GM23338 (cell line): Measurements from ENCODE around the gene BRD9. TPM values are rescaled to one million over a fixed set of nuclear protein-coding genes. Genes with fewer than 3 reads are reported as not detected.

Experiments
- ATAC-seq: fragments of 200-7000 bp; cut with Tn5 transposase; 3 replicates; pipeline ENCODE4 v1.9.1; 2020
- DNase-seq: peaks from one replicate; pipeline ENCODE4 v3.0.0-alpha.2; 2015; ENCODE audit warnings: low spot score
- H2AFZ ChIP-seq: fragments of 200-600 bp; sonication (generic); 2 replicates; pipeline ENCODE4 v1.8.0; 2016; ENCODE audit warnings: antibody characterized with exemption, mild to moderate bottlenecking, moderate library complexity
- H3F3A ChIP-seq: fragments of 200-600 bp; sonication (generic); replicated peaks from 2 replicates; pipeline ENCODE4 v1.8.0; 2017; ENCODE audit warnings: antibody characterized with exemption, mixed run types, low read depth
- H3K27ac ChIP-seq: fragments of 200-600 bp; sonication (generic); 2 replicates; pipeline ENCODE4 v1.6.1; 2016; ENCODE audit warnings: low read depth
- H3K27me3 ChIP-seq: fragments of 200-600 bp; sonication (generic); 2 replicates; pipeline ENCODE4 v1.8.0; 2016; ENCODE audit warnings: mild to moderate bottlenecking, mixed run types, moderate library complexity; ENCODE audit not compliant: insufficient read depth
- H3K36me3 ChIP-seq: fragments of 200-600 bp; sonication (generic); 2 replicates; pipeline ENCODE4 v1.8.0; 2016; ENCODE audit warnings: mild to moderate bottlenecking; ENCODE audit not compliant: insufficient read depth
- H3K4me1 ChIP-seq: fragments of 200-600 bp; sonication (generic); 2 replicates; pipeline ENCODE4 v1.8.0; 2016; ENCODE audit warnings: mild to moderate bottlenecking, moderate library complexity; ENCODE audit not compliant: insufficient read depth
- H3K4me2 ChIP-seq: fragments of 200-600 bp; sonication (generic); 2 replicates; pipeline ENCODE4 v1.7.1; 2017; ENCODE audit warnings: mixed run types
- H3K4me3 ChIP-seq: fragments of 200-600 bp; sonication (generic); 2 replicates; pipeline ENCODE4 v1.6.1; 2016; ENCODE audit warnings: mixed run types
- H3K79me2 ChIP-seq: fragments of 200-600 bp; sonication (generic); replicated peaks from 2 replicates; pipeline ENCODE4 v1.8.0; 2017; ENCODE audit warnings: mild to moderate bottlenecking; ENCODE audit not compliant: insufficient read depth
- H3K9me2 ChIP-seq: fragments of 200-600 bp; sonication (generic); 2 replicates; pipeline ENCODE4 v1.8.0; 2017; ENCODE audit not compliant: insufficient read depth
- H4K20me1 ChIP-seq: fragments of 200-600 bp; sonication (generic); replicated peaks from 2 replicates; pipeline ENCODE4 v1.8.0; 2017; ENCODE audit warnings: mild to moderate bottlenecking; ENCODE audit not compliant: insufficient read depth
- H3K27ac Mint-ChIP-seq: 2 replicates; pipeline ENCODE4 v1.8.0; 2020; ENCODE audit warnings: inconsistent platforms, mild to moderate bottlenecking, moderate library complexity, mixed read lengths
- H3K27me3 Mint-ChIP-seq: 3 replicates; pipeline ENCODE4 v1.8.0; 2022; ENCODE audit warnings: low read depth, mild to moderate bottlenecking, moderate library complexity, mixed read lengths, inconsistent platforms; ENCODE audit not compliant: insufficient read depth, poor library complexity
- H3K36me3 Mint-ChIP-seq: 3 replicates; pipeline ENCODE4 v1.8.0; 2021; ENCODE audit warnings: low read depth, mild to moderate bottlenecking, inconsistent platforms, moderate library complexity, mixed read lengths
- H3K4me1 Mint-ChIP-seq: 3 replicates; pipeline ENCODE4 v1.8.0; 2020; ENCODE audit warnings: mild to moderate bottlenecking, inconsistent platforms, mixed read lengths
- H3K4me3 Mint-ChIP-seq: 3 replicates; pipeline ENCODE4 v1.8.0; 2021; ENCODE audit warnings: moderate library complexity, mild to moderate bottlenecking, inconsistent platforms, mixed read lengths
- H3K9me3 Mint-ChIP-seq: 3 replicates; pipeline ENCODE4 v1.8.0; 2020; ENCODE audit warnings: moderate library complexity, mild to moderate bottlenecking, inconsistent platforms, mixed read lengths
- CREB1 ChIP-seq: fragments of 250-450 bp; sonication (Bioruptor Pico); IDR thresholded peaks from 2 replicates; pipeline ENCODE4 v1.5.0; 2020; ENCODE audit warnings: low read depth, mild to moderate bottlenecking, moderate library complexity
- CTCF ChIP-seq, 2 experiments: fragments of 200-600 bp in 1 of 2; sonication (generic) in 1 of 2; conservative IDR thresholded peaks; 2 replicates each; pipeline versions ENCODE4 v1.5.1 to v1.6.1; 2016 to 2017; ENCODE audit warnings: antibody characterized with exemption in 2 of 2, low read depth in 2 of 2, mild to moderate bottlenecking in 2 of 2, moderate library complexity in 1 of 2
- ETS1 ChIP-seq: IDR thresholded peaks from 2 replicates; pipeline ENCODE4 v1.6.1; 2016; ENCODE audit warnings: antibody characterized with exemption
- EZH2 ChIP-seq: fragments of 200-600 bp; sonication (generic); IDR thresholded peaks from one replicate; pipeline ENCODE4 v1.8.0; 2017; ENCODE audit warnings: antibody characterized with exemption, mild to moderate bottlenecking, low read depth; ENCODE audit not compliant: unreplicated experiment
- EZH2phosphoT487 ChIP-seq: fragments of 200-600 bp; sonication (generic); IDR thresholded peaks from one replicate; pipeline ENCODE4 v1.8.1; 2018; ENCODE audit warnings: antibody characterized with exemption; ENCODE audit not compliant: unreplicated experiment
- JUNB ChIP-seq: IDR thresholded peaks from one replicate; pipeline ENCODE4 v1.6.1; 2016; ENCODE audit warnings: antibody characterized with exemption; ENCODE audit not compliant: unreplicated experiment
- NANOG ChIP-seq: IDR thresholded peaks from 2 replicates; pipeline ENCODE4 v1.6.1; 2016; ENCODE audit warnings: antibody characterized with exemption, borderline replicate concordance
- POLR2AphosphoS5 ChIP-seq: IDR thresholded peaks from 2 replicates; pipeline ENCODE4 v1.6.1; 2016; ENCODE audit warnings: antibody characterized with exemption, low read depth
- REST ChIP-seq: IDR thresholded peaks from one replicate; pipeline ENCODE4 v1.6.1; 2018; ENCODE audit warnings: antibody characterized with exemption; ENCODE audit not compliant: unreplicated experiment
- STAT1 ChIP-seq: IDR thresholded peaks from one replicate; pipeline ENCODE4 v1.6.1; 2016; ENCODE audit warnings: antibody characterized with exemption; ENCODE audit not compliant: unreplicated experiment
- ZNF114 ChIP-seq: fragments of 250-450 bp; sonication (Bioruptor Pico); IDR thresholded peaks from 2 replicates; pipeline ENCODE4 v1.5.0; 2020; ENCODE audit warnings: mild to moderate bottlenecking, moderate library complexity
- ZNF331 ChIP-seq: fragments of 250-450 bp; sonication (Bioruptor Pico); IDR thresholded peaks from 2 replicates; pipeline ENCODE4 v1.5.0; 2020; ENCODE audit warnings: low read depth, mild to moderate bottlenecking, moderate library complexity
- ZNF462 ChIP-seq: fragments of 250-450 bp; sonication (Bioruptor Pico); IDR thresholded peaks from 2 replicates; pipeline ENCODE4 v1.5.0; 2020; ENCODE audit warnings: mild to moderate bottlenecking, moderate library complexity
- long read RNA-seq: library from polyadenylated mRNA; unstranded; transcript quantifications from one replicate; pipeline ENCODE4 v2.0.0, GENCODE V29; 2020; ENCODE audit not compliant: unreplicated experiment
- polyA plus RNA-seq: library from polyadenylated mRNA; unstranded; fragments of >200 nt; fragmentation: Nextera tagmentation; extraction: Ambion mirVana; gene quantifications from 2 replicates; pipeline ENCODE4 v1.2.1, GENCODE V29; 2016
- total RNA-seq: library from RNA; depleted of rRNA; stranded (reverse); fragments of >200 nt; shearing (Covaris generic); gene quantifications from 2 replicates; pipeline ENCODE4 v1.2.3, GENCODE V29; 2014; rRNA removed

BRD9 gene
- 41.6 and 54.7 TPM in 2 replicates for total RNA-seq
- polyA plus RNA-seq = 29.8 and 32.9 TPM in 2 replicates
- long read RNA-seq, transcript BRD9-202 (16 exons, 2,156 nt) = major isoform, 7 of 32 reads
- long read RNA-seq, partial matches to known transcripts = 17 of 32 reads
- long read RNA-seq, other reads (novel, unspliced or antisense) = 8 of 32 reads

- Histone ChIP-seq H2AFZ (peak within 1 kb of the TSS; percentile 76; the same call in 1 of the 2 replicates), H3K36me3 (peaks cover 56% of the 10 kb centered on the region), H3K4me3 (peak within 1 kb of the TSS; percentile 92), H3K27ac (no peak within 1 kb of the TSS), H3K9me2 (no peaks in the 10 kb centered on the region), H3K4me2 (peak within 1 kb of the TSS; percentile 95), H3K79me2 (peaks cover 82% of the 10 kb centered on the region), H3K27me3 (no peaks in the 10 kb centered on the region), H4K20me1 (peaks cover 34% of the 10 kb centered on the region), H3K4me1 (peaks cover 14% of the 10 kb centered on the region; the same call in 1 of the 2 replicates), H3F3A (0 out of 2 replicates have a peak, but pooled peaks cover 6% of the 10 kb centered on the region)
- peak within 1 kb of the TSS; percentile 84 for H3K27ac Mint-ChIP-seq
- TF ChIP-seq ZNF114 (CRISPR knock-in tag) (no peak), STAT1 (no peak), EZH2phosphoT487 (no peak), REST (no peak), POLR2AphosphoS5 (peak; percentile 79), JUNB (no peak), NANOG (no peak), EZH2 (no peak), CREB1 (CRISPR knock-in tag) (peak; percentile 80), CTCF (conservative IDR thresholded peaks at IDR 0.05; ENCODE audit: low read depth in 2 of 2) (no peak), ZNF331 (CRISPR knock-in tag) (no peak), ETS1 (no peak), ZNF462 (CRISPR knock-in tag) (no peak)
- DNase-seq = peak; percentile 87
- no peaks in the 10 kb centered on the region for H3K9me3 Mint-ChIP-seq
- peaks cover 78% of the 10 kb centered on the region for H3K36me3 Mint-ChIP-seq
- H3K4me3 Mint-ChIP-seq = peak within 1 kb of the TSS; percentile 90
- ATAC-seq = peak; percentile 91
- peaks cover 8% of the 10 kb centered on the region for H3K27me3 Mint-ChIP-seq
- H3K4me1 Mint-ChIP-seq = peaks cover 17% of the 10 kb centered on the region
Measured at GRCh38 chr5:892394-893136, at the start of gene BRD9, which contains the start of gene TRIP13. Gene BRD9, minus strand, starts transcription at chr5:892801. Its CDS starts 144 bp downstream, at chr5:892657. Gene TRIP13, plus strand, starts transcription at chr5:892884. Its CDS starts 115 bp downstream, at chr5:892999.
